ENCODE results near the gene ZNF709. TPM values are rescaled to one million over a fixed set of nuclear protein-coding genes. Genes with fewer than 3 reads are reported as not detected.

ZNF709 gene
- total and polyA plus RNA-seq, 2 of the 13 experiments (the other 11 are each of a cell fraction or from before 2014, with no cell fraction given): 1.5 to 3.9 TPM

DNA sequence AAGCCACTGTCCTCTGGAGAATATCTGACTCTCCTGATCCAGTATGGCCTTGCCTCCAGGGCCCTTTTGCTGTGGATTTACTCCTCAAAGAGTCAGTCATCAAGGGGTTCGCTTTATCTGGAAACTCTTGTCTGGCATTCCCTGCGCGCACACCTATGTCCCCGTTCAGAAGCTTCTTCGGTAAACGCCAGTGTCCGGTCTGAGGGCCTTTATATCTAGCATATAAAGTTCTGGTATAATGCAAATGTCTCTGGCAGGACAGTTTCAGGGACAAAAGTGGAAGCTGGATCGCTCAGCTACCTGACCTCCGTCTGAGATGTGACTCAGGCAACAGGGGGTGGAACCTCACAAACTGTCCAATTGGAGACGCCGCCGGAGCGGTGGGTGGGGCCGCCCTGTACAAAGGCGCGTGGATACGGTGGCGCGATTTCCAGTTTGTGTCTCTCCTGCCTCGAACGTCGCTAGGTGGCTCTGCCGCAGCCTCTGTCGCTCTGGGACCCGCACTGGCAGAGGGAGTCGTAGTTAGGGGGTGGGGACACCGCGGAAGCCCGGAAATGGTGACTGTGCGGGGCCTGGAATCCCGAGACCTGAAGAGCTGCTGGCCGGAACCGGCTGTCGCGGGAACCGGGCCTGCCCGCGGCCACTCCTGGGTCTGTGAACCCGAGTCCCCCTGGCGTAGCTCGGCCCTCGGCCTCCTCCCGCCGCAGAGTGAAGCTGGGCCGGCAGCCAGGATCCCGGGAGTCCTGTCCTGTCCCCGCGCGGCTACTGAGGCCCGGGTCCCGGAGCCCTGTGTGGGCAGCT is 10.6 kb upstream of the ZNF709 start (continued):
- TF ChIP-seq TCF12 (IDR thresholded peaks at IDR 0.05): no peak
- no peak for TF ChIP-seq TCF12 (CRISPR knock-in tag; IDR thresholded peaks at IDR 0.05)
- peak; percentile 89 for TF ChIP-seq ZNF331 (CRISPR knock-in tag; IDR thresholded peaks at IDR 0.05)
- TF ChIP-seq SAP130 (CRISPR knock-in tag; IDR thresholded peaks at IDR 0.05; ENCODE audit: low read depth): peak; percentile 97
- no peak for TF ChIP-seq EZH2 (conservative IDR thresholded peaks at IDR 0.05; ENCODE audit: low read depth, low read length)
- TF ChIP-seq ZBTB3 (CRISPR knock-in tag; IDR thresholded peaks at IDR 0.05; ENCODE audit: borderline replicate concordance, low read depth): peak; percentile 79; the same call in 1 of the 2 replicates
- TF ChIP-seq NFIB (CRISPR knock-in tag; IDR thresholded peaks at IDR 0.05; ENCODE audit: borderline replicate concordance): no peak
- TF ChIP-seq, protein P1, sequence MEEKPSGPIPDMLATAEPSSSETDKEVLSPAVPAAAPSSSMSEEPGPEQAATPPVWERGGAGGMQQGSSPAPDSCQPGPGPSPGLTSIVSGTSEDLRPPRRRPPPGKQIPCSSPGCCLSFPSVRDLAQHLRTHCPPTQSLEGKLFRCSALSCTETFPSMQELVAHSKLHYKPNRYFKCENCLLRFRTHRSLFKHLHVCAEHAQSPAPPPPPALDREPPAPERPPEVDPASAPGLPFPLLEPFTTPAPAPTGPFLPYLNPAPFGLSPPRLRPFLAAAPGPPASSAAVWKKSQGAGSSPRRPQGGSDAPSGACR (CRISPR knock-in tag; IDR thresholded peaks at IDR 0.05): peak; percentile 50; the same call in 1 of the 2 replicates
- TF ChIP-seq, protein P2, sequence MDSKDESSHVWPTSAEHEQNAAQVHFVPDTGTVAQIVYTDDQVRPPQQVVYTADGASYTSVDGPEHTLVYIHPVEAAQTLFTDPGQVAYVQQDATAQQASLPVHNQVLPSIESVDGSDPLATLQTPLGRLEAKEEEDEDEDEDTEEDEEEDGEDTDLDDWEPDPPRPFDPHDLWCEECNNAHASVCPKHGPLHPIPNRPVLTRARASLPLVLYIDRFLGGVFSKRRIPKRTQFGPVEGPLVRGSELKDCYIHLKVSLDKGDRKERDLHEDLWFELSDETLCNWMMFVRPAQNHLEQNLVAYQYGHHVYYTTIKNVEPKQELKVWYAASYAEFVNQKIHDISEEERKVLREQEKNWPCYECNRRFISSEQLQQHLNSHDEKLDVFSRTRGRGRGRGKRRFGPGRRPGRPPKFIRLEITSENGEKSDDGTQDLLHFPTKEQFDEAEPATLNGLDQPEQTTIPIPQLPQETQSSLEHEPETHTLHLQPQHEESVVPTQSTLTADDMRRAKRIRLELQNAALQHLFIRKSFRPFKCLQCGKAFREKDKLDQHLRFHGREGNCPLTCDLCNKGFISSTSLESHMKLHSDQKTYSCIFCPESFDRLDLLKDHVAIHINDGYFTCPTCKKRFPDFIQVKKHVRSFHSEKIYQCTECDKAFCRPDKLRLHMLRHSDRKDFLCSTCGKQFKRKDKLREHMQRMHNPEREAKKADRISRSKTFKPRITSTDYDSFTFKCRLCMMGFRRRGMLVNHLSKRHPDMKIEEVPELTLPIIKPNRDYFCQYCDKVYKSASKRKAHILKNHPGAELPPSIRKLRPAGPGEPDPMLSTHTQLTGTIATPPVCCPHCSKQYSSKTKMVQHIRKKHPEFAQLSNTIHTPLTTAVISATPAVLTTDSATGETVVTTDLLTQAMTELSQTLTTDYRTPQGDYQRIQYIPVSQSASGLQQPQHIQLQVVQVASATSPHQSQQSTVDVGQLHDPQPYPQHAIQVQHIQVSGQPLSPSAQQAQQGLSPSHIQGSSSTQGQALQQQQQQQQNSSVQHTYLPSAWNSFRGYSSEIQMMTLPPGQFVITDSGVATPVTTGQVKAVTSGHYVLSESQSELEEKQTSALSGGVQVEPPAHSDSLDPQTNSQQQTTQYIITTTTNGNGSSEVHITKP (CRISPR knock-in tag; IDR thresholded peaks at IDR 0.05; ENCODE audit: low read depth): peak; percentile 70
- no peak; the same call in 1 of the 2 replicates for TF ChIP-seq JDP2 (CRISPR knock-in tag; IDR thresholded peaks at IDR 0.05; ENCODE audit: borderline replicate concordance)
- TF ChIP-seq ZNF496 (CRISPR knock-in tag; IDR thresholded peaks at IDR 0.05; ENCODE audit: insufficient replicate concordance): no peak
- peak; percentile 51; the same call in 1 of the 2 replicates for TF ChIP-seq PPARG (CRISPR knock-in tag; conservative IDR thresholded peaks at IDR 0.05)
- TF ChIP-seq, protein P3, sequence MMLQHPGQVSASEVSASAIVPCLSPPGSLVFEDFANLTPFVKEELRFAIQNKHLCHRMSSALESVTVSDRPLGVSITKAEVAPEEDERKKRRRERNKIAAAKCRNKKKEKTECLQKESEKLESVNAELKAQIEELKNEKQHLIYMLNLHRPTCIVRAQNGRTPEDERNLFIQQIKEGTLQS (CRISPR knock-in tag; IDR thresholded peaks at IDR 0.05): peak; percentile 56; the same call in 1 of the 2 replicates
- TF ChIP-seq NFKBIZ (CRISPR knock-in tag; IDR thresholded peaks at IDR 0.05): peak; percentile 58; the same call in 1 of the 2 replicates
- TF ChIP-seq THAP11 (CRISPR knock-in tag; IDR thresholded peaks at IDR 0.05): peak; percentile 75
- TF ChIP-seq POGZ (CRISPR knock-in tag; IDR thresholded peaks at IDR 0.05): peak; percentile 90
- peak; percentile 59 for TF ChIP-seq ZNF619 (CRISPR knock-in tag; IDR thresholded peaks at IDR 0.05)
- 0 out of 2 replicates have a peak, but pooled peaks have one; percentile 60 for TF ChIP-seq RNF2 (conservative IDR thresholded peaks at IDR 0.05; ENCODE audit: low read depth)
- peak; percentile 33; the same call in 1 of the 2 replicates for TF ChIP-seq ZNF263 (CRISPR knock-in tag; IDR thresholded peaks at IDR 0.05)
- TF ChIP-seq, protein P4, sequence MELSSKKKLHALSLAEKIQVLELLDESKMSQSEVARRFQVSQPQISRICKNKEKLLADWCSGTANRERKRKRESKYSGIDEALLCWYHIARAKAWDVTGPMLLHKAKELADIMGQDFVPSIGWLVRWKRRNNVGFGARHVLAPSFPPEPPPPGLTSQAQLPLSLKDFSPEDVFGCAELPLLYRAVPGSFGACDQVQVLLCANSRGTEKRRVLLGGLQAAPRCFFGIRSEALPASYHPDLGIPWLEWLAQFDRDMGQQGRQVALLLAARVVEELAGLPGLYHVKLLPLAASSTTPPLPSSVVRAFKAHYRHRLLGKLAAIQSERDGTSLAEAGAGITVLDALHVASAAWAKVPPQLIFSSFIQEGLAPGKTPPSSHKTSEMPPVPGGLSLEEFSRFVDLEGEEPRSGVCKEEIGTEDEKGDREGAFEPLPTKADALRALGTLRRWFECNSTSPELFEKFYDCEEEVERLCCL (CRISPR knock-in tag; IDR thresholded peaks at IDR 0.05; ENCODE audit: borderline replicate concordance): peak; percentile 79; the same call in 1 of the 2 replicates
